Upper lobe of left lung (tissue), 4 donors: ENCODE results near the gene DROSHA.

Experiments used
- EP300 ChIP-seq, 4 donors: sonication (generic); formaldehyde crosslinking; IDR thresholded peaks; one replicate each; pipeline ENCODE4 v1.5.1; 2017; ENCODE audit warnings: antibody characterized with exemption in 4 of 4, control low read depth in 2 of 4
- TF ChIP-seq, protein P1 (sequence below), 6 experiments: fragments of 450-650 bp in 4 of 6; fragments of 200-600 bp in 2 of 6; sonication (generic) in 2 of 6; IDR thresholded peaks; one replicate each; pipeline ENCODE4 v1.5.1; 2016 to 2019; ENCODE audit warnings: antibody characterized with exemption in 6 of 6

DNA sequence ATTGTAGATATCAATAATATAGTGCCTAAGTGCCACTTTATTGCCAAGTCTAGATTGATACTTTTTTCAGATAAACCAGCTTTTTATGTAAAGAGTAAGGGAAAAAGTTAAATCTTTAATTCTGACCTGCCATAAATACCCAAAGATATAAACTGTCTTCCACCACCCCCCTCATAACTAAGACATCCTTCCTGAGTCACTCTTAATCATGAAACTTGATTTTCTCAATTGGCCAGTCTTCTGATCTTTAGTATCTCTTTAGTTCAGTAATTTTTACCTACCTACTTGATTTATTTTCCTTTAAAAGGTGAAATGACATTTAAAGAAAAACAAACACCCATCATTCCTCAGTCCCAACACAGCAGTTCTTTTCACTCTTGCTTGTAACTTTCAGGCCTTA, 22.0 kb upstream of the DROSHA start:
- TF ChIP-seq EP300 (IDR thresholded peaks at IDR 0.05): no peak
- TF ChIP-seq, protein P1, sequence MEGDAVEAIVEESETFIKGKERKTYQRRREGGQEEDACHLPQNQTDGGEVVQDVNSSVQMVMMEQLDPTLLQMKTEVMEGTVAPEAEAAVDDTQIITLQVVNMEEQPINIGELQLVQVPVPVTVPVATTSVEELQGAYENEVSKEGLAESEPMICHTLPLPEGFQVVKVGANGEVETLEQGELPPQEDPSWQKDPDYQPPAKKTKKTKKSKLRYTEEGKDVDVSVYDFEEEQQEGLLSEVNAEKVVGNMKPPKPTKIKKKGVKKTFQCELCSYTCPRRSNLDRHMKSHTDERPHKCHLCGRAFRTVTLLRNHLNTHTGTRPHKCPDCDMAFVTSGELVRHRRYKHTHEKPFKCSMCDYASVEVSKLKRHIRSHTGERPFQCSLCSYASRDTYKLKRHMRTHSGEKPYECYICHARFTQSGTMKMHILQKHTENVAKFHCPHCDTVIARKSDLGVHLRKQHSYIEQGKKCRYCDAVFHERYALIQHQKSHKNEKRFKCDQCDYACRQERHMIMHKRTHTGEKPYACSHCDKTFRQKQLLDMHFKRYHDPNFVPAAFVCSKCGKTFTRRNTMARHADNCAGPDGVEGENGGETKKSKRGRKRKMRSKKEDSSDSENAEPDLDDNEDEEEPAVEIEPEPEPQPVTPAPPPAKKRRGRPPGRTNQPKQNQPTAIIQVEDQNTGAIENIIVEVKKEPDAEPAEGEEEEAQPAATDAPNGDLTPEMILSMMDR (IDR thresholded peaks at IDR 0.05): no peak
